ENCODE data around the gene KRT16.
"Not testable (repeated sequence)": the region's sequence is repeated elsewhere in the genome, so short reads cannot be mapped to it uniquely, and the experiment has no call there.

KRT16 gene

GRCh38 chr17:41647940-41648410 is 35.4 kb upstream of the KRT16 start:
- peak; percentile 55 for DNase-seq (ENCODE audit: low spot score)
- CTCF ChIA-PET, result interaction anchor here (0.6 to 13.5 kb wide), 30 partner anchors 10 to 776 kb away, joined by 3 to 321 read pairs (median 4); partner anchors contain the start of gene KRT9

GRCh38 chr17:41647038-41647813 is 34.7 kb upstream of the KRT16 start:
- H3K27ac ChIP-seq, result peak overlapping the region; percentile 100
- TF ChIP-seq CTCF (conservative IDR thresholded peaks at IDR 0.05; ENCODE audit: low read depth), result no peak
- CTCF ChIA-PET, result interaction anchor here (0.5 to 13.5 kb wide), 13 partner anchors 16 to 1072 kb away, joined by 3 to 321 read pairs (median 5); partner anchors contain the start of gene KRT9
- no peak for DNase-seq (ENCODE audit: low spot score)
- POLR2A ChIA-PET (ENCODE audit: low non-redundant PET), result interaction anchor here (0.5 kb wide), 1 partner anchor 92 kb away, joined by 3 read pairs; no protein-coding TSS in a partner anchor

More at GRCh38 chr17:41647940-41648410, 35.4 kb upstream of the KRT16 start:
- H3K27ac ChIP-seq, result peak overlapping the region; percentile 100
- POLR2A ChIA-PET (ENCODE audit: low non-redundant PET), result interaction anchor here (0.5 to 0.6 kb wide), 2 partner anchors 64 to 93 kb away, joined by 3 to 10 read pairs; no protein-coding TSS in a partner anchor
- peak; percentile 72 for TF ChIP-seq CTCF (conservative IDR thresholded peaks at IDR 0.05; ENCODE audit: low read depth)

GRCh38 chr17:41642252-41643156 is 29.9 kb upstream of the KRT16 start:
- no peak for TF ChIP-seq CTCF (conservative IDR thresholded peaks at IDR 0.05; ENCODE audit: low read depth)
- DNase-seq (ENCODE audit: low spot score), result no peak
- H3K27ac ChIP-seq, result peak overlapping the region; percentile 33
- ChIA-PET POLR2A (ENCODE audit: low non-redundant PET) (no interaction called here), CTCF (interaction anchor here (0.6 to 13.5 kb wide), 4 partner anchors 21 to 1011 kb away, joined by 3 to 321 read pairs (median 4); partner anchors contain the start of gene KRT16)

- peak overlapping the region; percentile 33 for H3K27ac ChIP-seq
- DNase-seq (ENCODE audit: low spot score); POLR2A ChIA-PET (ENCODE audit: low non-redundant PET): not testable (repeated sequence)
- CTCF ChIA-PET, result interaction anchor here (0.7 to 1.3 kb wide), 2 partner anchors 22 to 23 kb away, joined by 4 to 8 read pairs; no protein-coding TSS in a partner anchor
Measured at GRCh38 chr17:41640596-41640995, 28.0 kb upstream of the KRT16 start.

- ChIA-PET POLR2A (ENCODE audit: low non-redundant PET) (no interaction called here), CTCF (interaction anchor here (1.3 kb wide), 1 partner anchor 23 kb away, joined by 8 read pairs; no protein-coding TSS in a partner anchor)
- H3K27ac ChIP-seq, result 0 out of 2 replicates have a peak overlapping the region, but pooled peaks have one; percentile 12
- no peak for DNase-seq (ENCODE audit: low spot score)
- no peak for TF ChIP-seq CTCF (conservative IDR thresholded peaks at IDR 0.05; ENCODE audit: low read depth)
Measured at GRCh38 chr17:41639492-41640473, 27.2 kb upstream of the KRT16 start.

- peak overlapping the region; percentile 12; the same call in 1 of the 2 replicates for H3K27ac ChIP-seq
- TF ChIP-seq CTCF (conservative IDR thresholded peaks at IDR 0.05; ENCODE audit: low read depth), result no peak
- POLR2A ChIA-PET (ENCODE audit: low non-redundant PET), result no interaction called here
- CTCF ChIA-PET, result no interaction called here
- DNase-seq (ENCODE audit: low spot score), result no peak
Measured at GRCh38 chr17:41638941-41639340, 26.4 kb upstream of the KRT16 start.

Data from RWPE1 (cell line).